ENCODE measurements around the gene CSMD2. TPM values are rescaled to one million over a fixed set of nuclear protein-coding genes. Genes with fewer than 3 reads are reported as not detected.

The CSMD2 gene
- total RNA-seq, 4 donors from 2014 or later = 0.09 to 0.20 TPM; not detected in 2

DNA sequence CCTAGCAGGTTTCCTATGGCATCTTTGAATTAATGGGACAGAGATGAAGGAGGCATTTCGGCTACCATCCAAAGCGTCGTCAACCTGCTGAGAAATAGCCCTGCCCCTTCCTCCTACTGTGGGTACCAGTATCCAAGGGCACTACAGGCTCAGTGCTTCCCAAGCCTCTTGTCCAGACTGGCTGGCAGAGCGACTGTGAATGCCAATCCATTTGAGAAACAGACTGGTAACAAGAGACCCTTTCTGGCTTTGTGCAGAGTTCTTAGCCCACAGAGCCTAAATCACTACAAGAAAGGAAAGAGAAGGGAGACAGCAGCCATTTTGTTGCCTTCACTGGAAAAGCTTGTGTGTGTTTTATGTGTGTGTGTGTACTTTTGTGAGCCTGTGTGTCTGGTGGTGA is 185.7 kb downstream of the CSMD2 start:
- H3K4me1 ChIP-seq = no peaks in the 10 kb centered on the region
- no peak overlapping the region for H3K27ac ChIP-seq
- no peak overlapping the region for H3K4me3 ChIP-seq
- intact Hi-C loops (cut with DNase I; ENCODE audit: low total_unique reads) (no loop called here), in situ Hi-C loops (cut with MboI; ENCODE audit: low sequenced_read_pairs in 4 of 4) (no loop called here)
- no peaks in the 10 kb centered on the region for H3K9me3 ChIP-seq
- H3K36me3 ChIP-seq = no peaks in the 10 kb centered on the region
- no peak for ATAC-seq
- peaks cover 0 to 3% (median 0%) of the 10 kb centered on the region in 3 donors for H3K27me3 ChIP-seq
- TF ChIP-seq POLR2A (IDR thresholded peaks at IDR 0.05) (no peak), CTCF (IDR thresholded peaks at IDR 0.05 in 4 of 5, conservative IDR thresholded peaks at IDR 0.05 in 1 of 5) (no peak)
- DNase-seq = no peak

GRCh38 chr1:33975961-33976360 is 189.1 kb downstream of the CSMD2 start:
- no peak for ATAC-seq
- peaks cover 0 to 3% (median 0%) of the 10 kb centered on the region in 3 donors for H3K27me3 ChIP-seq
- no peaks in the 10 kb centered on the region for H3K9me3 ChIP-seq
- no peaks in the 10 kb centered on the region for H3K4me1 ChIP-seq
- intact Hi-C loops (cut with DNase I; ENCODE audit: low total_unique reads) (no loop called here), in situ Hi-C loops (cut with MboI; ENCODE audit: low sequenced_read_pairs in 4 of 4) (no loop called here)
- TF ChIP-seq CTCF (IDR thresholded peaks at IDR 0.05 in 4 of 5, conservative IDR thresholded peaks at IDR 0.05 in 1 of 5) (no peak), POLR2A (IDR thresholded peaks at IDR 0.05) (no peak)
- H3K4me3 ChIP-seq = no peak overlapping the region
- DNase-seq = no peak
- no peaks in the 10 kb centered on the region for H3K36me3 ChIP-seq
- no peak overlapping the region for H3K27ac ChIP-seq

GRCh38 chr1:33973799-33974545 is 191.1 kb downstream of the CSMD2 start:
- H3K4me1 ChIP-seq = no peaks in the 10 kb centered on the region
- H3K36me3 ChIP-seq = no peaks in the 10 kb centered on the region
- H3K27ac ChIP-seq = no peak overlapping the region
- no peak overlapping the region for H3K4me3 ChIP-seq
- no peak for TF ChIP-seq CTCF (IDR thresholded peaks at IDR 0.05 in 4 of 5, conservative IDR thresholded peaks at IDR 0.05 in 1 of 5)
- TF ChIP-seq POLR2A (IDR thresholded peaks at IDR 0.05) = no peak
- DNase-seq (no peak), ATAC-seq (no peak)
- peaks cover 0 to 3% (median 0%) of the 10 kb centered on the region in 3 donors for H3K27me3 ChIP-seq
- intact Hi-C loops (cut with DNase I; ENCODE audit: low total_unique reads) (no loop called here), in situ Hi-C loops (cut with MboI; ENCODE audit: low sequenced_read_pairs in 4 of 4) (no loop called here)
- H3K9me3 ChIP-seq = no peaks in the 10 kb centered on the region

DNA sequence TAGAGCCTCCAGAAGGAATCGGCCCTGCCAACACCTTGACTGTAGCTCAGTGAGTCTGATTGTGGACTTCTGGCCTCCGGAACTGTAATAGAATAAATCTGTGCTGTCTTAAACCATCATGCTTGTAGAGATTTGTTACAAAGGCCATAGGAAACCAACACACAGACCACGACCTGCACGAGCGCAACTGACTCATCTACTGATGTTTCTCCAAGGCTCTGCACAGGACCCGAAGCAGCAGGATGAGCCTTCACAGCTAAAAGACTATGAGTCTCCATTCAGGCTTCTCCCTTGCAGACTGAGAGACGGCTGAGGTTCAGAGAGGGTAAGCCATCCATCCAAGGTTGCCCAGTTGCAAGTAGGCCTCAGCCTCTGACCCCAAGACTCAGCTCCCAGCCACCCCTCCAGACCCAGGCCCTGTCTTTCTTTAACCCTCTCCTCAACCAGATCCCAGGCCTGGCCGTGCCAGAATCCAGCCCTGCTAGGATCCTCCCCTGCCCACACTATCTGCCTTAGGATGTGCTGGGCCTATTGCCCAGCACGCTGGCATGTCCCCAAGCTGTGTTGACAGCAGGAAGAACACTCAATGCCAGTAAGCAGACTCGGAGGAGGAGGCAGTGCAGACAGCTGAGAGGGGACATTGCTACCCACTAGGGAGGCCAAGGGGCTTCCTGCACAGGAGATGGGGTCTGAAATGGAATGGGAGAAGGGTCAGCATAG is 192.2 kb downstream of the CSMD2 start:
- Histone ChIP-seq H3K36me3 (no peaks in the 10 kb centered on the region), H3K27ac (no peak overlapping the region), H3K4me3 (no peak overlapping the region), H3K27me3 (no peaks in the 10 kb centered on the region), H3K9me3 (no peaks in the 10 kb centered on the region), H3K4me1 (no peaks in the 10 kb centered on the region)
- peak; percentile 18 to 81 for ATAC-seq
- intact Hi-C loops (cut with DNase I; ENCODE audit: low total_unique reads) = no loop called here
- in situ Hi-C loops (cut with MboI; ENCODE audit: low sequenced_read_pairs in 4 of 4) = no loop called here
- peak in 1 of 2 donors; percentile 23 for DNase-seq
- no peak for TF ChIP-seq POLR2A (IDR thresholded peaks at IDR 0.05)
- no peak for TF ChIP-seq CTCF (IDR thresholded peaks at IDR 0.05 in 4 of 5, conservative IDR thresholded peaks at IDR 0.05 in 1 of 5)

Measured in gastrocnemius medialis (tissue), 4 donors.